Activated CD8-positive, alpha-beta memory T cell treated with anti-CD3 and anti-CD28 coated beads, Interleukin-2, amount 50 U/mL, for 1 hour (primary cell): ENCODE measurements around the gene GPI.

Experiments
- DNase-seq: peaks from one replicate; pipeline ENCODE4 v3.0.0-alpha.2; 2020; ENCODE audit errors: extremely low read depth

The GPI gene

DNA sequence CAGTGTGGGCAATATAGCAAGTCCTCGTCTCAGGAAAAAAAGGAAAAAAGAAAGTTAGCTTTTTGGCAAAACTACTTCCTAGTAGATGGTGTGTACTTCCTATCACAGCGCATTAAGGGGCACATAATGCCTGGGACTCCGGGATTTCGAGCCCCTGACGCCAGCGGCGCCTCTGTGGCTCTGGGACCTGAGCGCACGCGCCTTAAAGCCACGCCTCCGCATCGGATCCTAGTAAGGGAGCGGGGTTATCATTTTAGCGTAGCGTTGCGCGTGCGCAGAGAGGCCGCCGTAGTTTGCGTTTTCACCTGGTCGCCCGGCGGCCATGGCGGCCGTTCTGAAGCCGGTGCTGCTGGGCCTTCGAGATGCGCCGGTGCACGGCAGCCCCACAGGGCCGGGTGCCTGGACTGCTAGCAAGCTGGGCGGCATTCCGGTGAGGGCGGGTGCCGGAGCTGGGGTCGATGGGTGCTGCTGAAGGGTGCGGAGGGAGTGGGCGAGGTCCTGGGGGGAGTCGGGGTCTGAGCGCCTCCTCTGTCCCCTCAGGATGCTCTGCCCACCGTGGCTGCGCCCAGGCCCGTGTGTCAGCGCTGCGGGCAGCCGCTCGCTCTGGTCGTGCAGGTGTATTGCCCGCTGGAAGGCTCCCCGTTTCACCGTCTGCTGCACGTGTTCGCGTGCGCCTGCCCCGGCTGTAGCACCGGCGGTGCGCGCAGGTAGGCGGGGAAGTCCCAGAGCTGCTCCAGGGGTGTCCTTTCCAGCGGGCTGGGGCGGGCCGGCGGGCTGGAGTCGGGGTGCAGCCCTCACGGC is 39.3 kb downstream of the GPI start, which contains the start of gene PDCD2L:
Gene PDCD2L (plus strand): TSS at position 291 of the 801 bp plus-strand sequence. CDS start 32 bp downstream, at position 323.
- DNase-seq = peak; percentile 83

- DNase-seq = no peak
Measured at GRCh38 chr19:34405892-34406660, 41.1 kb downstream of the GPI start.

DNA sequence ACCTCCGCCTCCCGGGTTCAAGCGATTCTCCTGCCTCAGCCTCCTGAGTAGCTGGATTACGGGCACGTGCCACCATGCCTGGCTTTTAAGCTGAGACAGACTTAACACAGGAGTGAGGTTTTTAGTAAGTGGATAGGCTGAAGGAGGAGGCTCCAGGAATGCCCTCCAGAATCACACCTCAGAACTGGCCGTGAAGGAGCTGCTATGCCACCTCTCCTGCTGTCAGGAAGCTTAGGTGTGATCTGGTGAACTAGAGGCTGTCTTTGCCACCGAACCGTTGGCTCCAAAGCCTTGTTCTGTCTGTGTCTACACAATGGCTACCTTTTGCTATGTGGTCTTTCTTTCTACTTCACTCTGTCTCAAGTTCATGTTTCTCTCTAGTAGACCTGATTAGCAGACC is 43.4 kb downstream of the GPI start:
- DNase-seq = no peak

- DNase-seq = no peak
Measured at GRCh38 chr19:34409189-34410164, 44.5 kb downstream of the GPI start.

DNA sequence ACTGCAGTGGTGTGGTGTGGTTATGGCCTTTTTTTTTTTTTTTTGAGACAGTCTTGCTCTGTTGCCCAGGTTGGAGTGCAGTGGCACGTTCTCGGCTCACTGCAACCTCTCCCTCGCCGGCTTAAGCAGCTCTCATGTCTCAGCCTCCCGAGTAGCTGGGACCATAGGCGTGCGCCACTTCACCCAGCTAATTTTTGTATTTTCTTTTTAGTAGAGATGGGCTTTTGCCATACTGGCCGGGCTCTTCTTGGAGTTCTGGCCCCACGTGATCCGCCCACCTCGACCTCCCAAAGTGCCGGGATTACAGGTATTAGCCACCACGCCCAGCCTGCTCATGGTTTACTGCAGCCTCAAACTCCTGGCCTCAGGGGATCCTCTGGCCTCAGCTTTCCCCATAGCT is 46.2 kb downstream of the GPI start:
- DNase-seq = no peak

- no peak for DNase-seq
Measured at GRCh38 chr19:34416021-34416545, 51.1 kb downstream of the GPI start.

DNA sequence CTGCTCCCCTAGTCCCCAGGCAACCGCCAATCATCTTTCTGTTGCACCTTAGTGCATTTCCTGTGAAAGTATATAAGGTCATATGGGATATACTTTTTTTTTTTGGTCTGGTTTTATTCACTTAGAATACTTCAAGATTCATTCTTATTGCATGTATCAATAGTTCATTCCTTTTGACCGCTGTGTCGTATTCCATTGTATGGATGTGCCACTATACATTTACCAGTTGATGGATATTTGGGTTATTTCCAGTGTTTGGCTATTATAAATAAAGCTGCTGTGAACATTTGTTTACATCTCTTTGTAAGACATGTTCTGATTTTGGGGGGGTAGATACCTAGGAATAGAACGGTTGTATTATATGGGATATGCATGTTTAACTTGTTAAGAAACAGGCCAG is 53.3 kb downstream of the GPI start:
- no peak for DNase-seq

DNA sequence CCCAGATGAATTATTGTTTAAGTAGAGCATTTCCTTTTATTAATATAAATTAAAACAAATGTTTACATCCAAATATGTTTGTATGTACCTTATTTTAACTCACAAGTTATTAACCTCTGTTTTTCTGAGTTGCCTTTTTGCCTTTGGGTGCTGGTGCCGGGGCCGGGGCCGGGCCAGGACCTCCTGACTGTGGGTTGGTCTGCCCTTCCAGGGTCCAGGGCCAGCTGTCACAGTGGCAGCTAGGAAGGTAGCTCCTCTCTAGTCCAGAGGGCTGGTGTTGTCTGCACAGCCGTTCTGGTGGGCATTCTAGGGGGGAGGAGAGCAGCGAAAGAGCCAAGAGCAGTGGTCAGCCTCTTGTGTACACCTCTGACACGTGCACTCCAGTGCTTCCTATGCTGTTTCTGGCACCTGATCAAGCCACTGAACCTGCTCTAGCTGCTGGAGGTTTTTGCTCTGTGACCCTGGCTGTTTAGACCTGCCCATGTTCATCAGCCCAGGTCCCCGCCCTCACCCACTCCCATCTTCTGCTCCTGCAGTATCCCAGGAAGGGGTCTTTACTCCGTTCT is 61.2 kb downstream of the GPI start:
- DNase-seq = no peak

GRCh38 chr19:34428549-34429285 is 63.7 kb downstream of the GPI start:
- no peak for DNase-seq

DNA sequence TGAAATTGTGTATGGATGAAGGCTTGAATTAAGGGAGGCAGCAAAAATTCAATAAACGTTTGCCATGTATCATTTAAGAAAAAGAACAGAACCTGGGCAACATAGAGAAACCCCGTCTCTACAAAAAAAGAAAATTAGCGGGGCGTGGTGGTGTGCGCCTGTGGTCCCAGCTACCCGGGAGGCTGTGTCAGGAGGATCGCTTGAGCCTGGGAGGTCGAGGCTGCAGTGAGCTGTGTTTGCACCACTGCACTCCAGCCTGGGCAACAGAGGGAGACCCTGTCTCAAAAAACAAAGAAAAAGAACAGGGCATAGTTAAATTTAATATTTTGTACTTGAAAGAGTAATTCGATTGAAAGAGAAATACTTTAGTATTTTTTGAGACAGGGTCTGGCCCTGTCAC is 64.6 kb downstream of the GPI start:
- no peak for DNase-seq

GRCh38 chr19:34430738-34431625 is 66.0 kb downstream of the GPI start:
- no peak for DNase-seq

DNA sequence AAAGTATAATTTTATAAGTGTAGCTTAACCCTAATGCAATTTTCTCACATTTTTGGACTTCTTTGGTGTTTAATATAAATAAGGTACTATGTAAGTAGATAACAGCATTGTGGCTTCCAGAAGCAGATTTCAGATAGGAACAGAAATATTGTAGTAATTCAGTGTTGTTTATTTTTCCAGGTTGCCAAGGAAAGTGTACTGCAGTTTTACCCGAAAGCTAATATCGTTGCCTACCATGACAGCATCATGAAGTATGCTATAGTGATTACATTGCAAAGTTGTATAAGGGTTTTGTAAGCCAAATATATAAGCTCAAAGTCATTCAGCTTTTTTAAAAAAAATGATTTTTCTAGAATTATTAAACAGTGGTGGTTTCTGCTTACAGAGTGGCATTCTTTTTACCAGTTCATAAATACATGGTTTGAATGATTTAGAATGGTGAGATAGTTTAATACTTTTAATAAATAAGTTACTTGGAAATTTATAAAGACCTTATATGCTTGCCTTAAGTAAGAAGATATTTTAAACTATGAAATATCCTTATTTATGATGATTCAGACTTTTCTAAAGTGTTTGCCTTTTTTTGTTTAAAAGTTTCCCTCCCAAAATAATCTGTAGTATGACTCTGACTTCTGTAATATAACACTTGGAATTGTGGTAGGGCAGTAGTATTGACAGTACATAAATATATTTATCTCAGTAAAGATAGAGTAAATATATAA is 66.8 kb downstream of the GPI start:
- DNase-seq = no peak

DNA sequence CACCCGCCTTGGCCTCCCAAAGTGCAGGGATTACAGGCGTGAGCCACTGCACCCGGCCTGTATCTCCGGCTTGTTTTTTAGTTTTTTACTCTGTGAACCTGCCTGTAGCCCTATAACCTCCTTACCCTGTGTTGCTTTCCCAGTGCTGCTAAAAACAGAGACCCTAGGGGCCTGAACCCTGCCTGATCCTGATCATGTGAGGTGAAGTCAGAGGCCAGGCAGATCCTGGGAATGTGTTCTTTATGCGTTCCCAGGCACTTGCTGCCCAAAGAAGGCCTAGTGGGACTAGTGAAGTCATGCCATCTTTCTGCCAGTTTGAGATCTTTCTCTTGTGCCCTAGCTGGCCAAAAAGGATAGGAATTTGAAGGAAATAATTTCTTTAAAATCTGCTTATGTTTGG is 67.8 kb downstream of the GPI start:
- no peak for DNase-seq

DNA sequence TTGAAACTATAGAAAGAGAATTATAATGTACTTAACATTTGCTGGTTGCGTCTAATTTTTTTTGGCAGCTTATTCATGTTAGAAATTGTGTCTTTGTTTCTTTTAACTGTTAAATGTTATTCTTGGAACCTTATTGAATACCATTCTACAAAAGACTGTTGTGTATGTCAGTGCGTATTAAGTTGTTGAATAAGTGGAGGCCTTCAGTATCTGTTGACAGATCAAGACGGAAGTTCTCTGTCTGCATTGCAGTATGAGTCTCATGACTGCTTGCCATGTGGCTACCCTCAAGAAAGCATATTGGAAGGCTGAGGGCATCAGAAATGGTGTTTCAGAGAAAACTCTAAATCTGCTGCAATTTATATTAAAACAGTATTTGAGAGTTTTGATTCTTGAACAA is 71.7 kb downstream of the GPI start:
- no peak for DNase-seq

DNA sequence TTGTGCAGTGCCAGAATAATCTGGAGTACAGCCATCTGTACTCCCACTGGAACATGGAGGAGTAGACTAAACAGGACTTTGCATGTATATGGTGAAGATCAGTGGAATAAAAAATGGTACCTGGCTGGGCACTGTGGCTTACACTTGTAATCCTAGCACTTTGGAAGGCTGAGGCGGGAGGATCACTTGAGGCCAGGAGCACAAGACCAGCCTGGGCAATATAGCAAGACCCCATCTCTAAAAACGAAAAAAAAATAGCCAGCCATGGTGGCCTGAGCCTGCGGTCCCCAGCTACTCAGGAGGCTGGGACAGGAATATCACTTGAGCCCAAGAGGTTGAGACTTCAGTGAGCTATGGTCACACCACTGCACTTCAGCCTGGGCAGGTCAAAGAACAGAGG is 83.2 kb downstream of the GPI start:
- DNase-seq = no peak
